GM18526 (cell line): Measurements from ENCODE around the gene HBA2.
"Not testable (repeated sequence)": the region's sequence is repeated elsewhere in the genome, so short reads cannot be mapped to it uniquely, and the experiment has no call there.

Experiments used
- POLR2A ChIP-seq: IDR thresholded peaks from 3 replicates; pipeline ENCODE4 v1.6.1; 2011; ENCODE audit not compliant: insufficient read length; ENCODE audit errors: extremely low read depth

HBA2 gene

GRCh38 chr16:175011-175949, 2.6 kb downstream of the HBA2 start:
- no peak for TF ChIP-seq POLR2A

GRCh38 chr16:176477-177382, 4.1 kb downstream of the HBA2 start, which contains the start of gene HBA1:
Gene HBA1, plus strand, starts transcription at chr16:176680. Its CDS starts 37 bp downstream, at chr16:176717.
- not testable (repeated sequence) for TF ChIP-seq POLR2A

- no peak for TF ChIP-seq POLR2A
These were observed 4.7 kb downstream of the HBA2 start for GRCh38 chr16:177394-177822.

- no peak for TF ChIP-seq POLR2A
These were observed 5.4 kb downstream of the HBA2 start for GRCh38 chr16:177981-178667.

- no peak for TF ChIP-seq POLR2A
These were observed 6.0 kb downstream of the HBA2 start for GRCh38 chr16:178668-179015.

- TF ChIP-seq POLR2A: no peak
These were observed 6.8 kb downstream of the HBA2 start for GRCh38 chr16:179211-180092.

- no peak for TF ChIP-seq POLR2A
These were observed 7.5 kb downstream of the HBA2 start, which contains the start of gene HBQ1 for GRCh38 chr16:180101-180675. Gene HBQ1, plus strand, starts transcription at chr16:180459. Its CDS starts 28 bp downstream, at chr16:180487.

GRCh38 chr16:180681-181564, 8.2 kb downstream of the HBA2 start:
- no peak for TF ChIP-seq POLR2A

- TF ChIP-seq POLR2A: no peak
These were observed 8.9 kb downstream of the HBA2 start for GRCh38 chr16:181565-182021.

- no peak for TF ChIP-seq POLR2A
These were observed 10.3 kb downstream of the HBA2 start for GRCh38 chr16:183005-183404.

- TF ChIP-seq POLR2A: no peak
These were observed 12.5 kb downstream of the HBA2 start for GRCh38 chr16:185213-185612.

- no peak for TF ChIP-seq POLR2A
These were observed 13.0 kb downstream of the HBA2 start for GRCh38 chr16:185691-186090.

- no peak for TF ChIP-seq POLR2A
These were observed 14.7 kb downstream of the HBA2 start for GRCh38 chr16:187330-187729.
